ENCODE measurements around the gene SMAGP.
A peak's percentile ranks its signal among the peaks of the same experiment; 100 is the strongest.
"Not testable (repeated sequence)": the region's sequence is repeated elsewhere in the genome, so short reads cannot be mapped to it uniquely, and the experiment has no call there.

SMAGP gene

GRCh38 chr12:51234530-51234929, 35.7 kb downstream of the SMAGP start:
- FAIRE-seq, result no peak
- TF ChIP-seq POLR2A (IDR thresholded peaks at IDR 0.05; ENCODE audit: low read depth, low read length) (no peak), POLR2AphosphoS5 (IDR thresholded peaks at IDR 0.05; ENCODE audit: low read depth, low read length) (no peak), TAF1 (IDR thresholded peaks at IDR 0.05; ENCODE audit: borderline replicate concordance, low read depth, low read length) (no peak)
- DNase-seq (ENCODE audit: insufficient read length), result no peak

- no peak for TF ChIP-seq POLR2AphosphoS5 (IDR thresholded peaks at IDR 0.05; ENCODE audit: low read depth, low read length)
- TF ChIP-seq TAF1 (IDR thresholded peaks at IDR 0.05; ENCODE audit: borderline replicate concordance, low read depth, low read length), result no peak
- no peak for TF ChIP-seq POLR2A (IDR thresholded peaks at IDR 0.05; ENCODE audit: low read depth, low read length)
- FAIRE-seq (no peak), DNase-seq (ENCODE audit: insufficient read length) (no peak)
Observed at GRCh38 chr12:51232642-51233041, 37.6 kb downstream of the SMAGP start.

GRCh38 chr12:51229116-51229809, 41.0 kb downstream of the SMAGP start:
- FAIRE-seq (no peak), DNase-seq (ENCODE audit: insufficient read length) (no peak)
- TF ChIP-seq POLR2AphosphoS5 (IDR thresholded peaks at IDR 0.05; ENCODE audit: low read depth, low read length) (no peak), TAF1 (IDR thresholded peaks at IDR 0.05; ENCODE audit: borderline replicate concordance, low read depth, low read length) (no peak), POLR2A (IDR thresholded peaks at IDR 0.05; ENCODE audit: low read depth, low read length) (no peak)

GRCh38 chr12:51227962-51228361, 42.3 kb downstream of the SMAGP start:
- TF ChIP-seq POLR2AphosphoS5 (IDR thresholded peaks at IDR 0.05; ENCODE audit: low read depth, low read length) (no peak), POLR2A (IDR thresholded peaks at IDR 0.05; ENCODE audit: low read depth, low read length) (no peak), TAF1 (IDR thresholded peaks at IDR 0.05; ENCODE audit: borderline replicate concordance, low read depth, low read length) (no peak)
- DNase-seq (ENCODE audit: insufficient read length) (no peak), FAIRE-seq (no peak)

GRCh38 chr12:51227112-51227511, 43.1 kb downstream of the SMAGP start:
- FAIRE-seq; DNase-seq (ENCODE audit: insufficient read length): not testable (repeated sequence)

- no peak for FAIRE-seq
- TF ChIP-seq TAF1 (IDR thresholded peaks at IDR 0.05; ENCODE audit: borderline replicate concordance, low read depth, low read length), result no peak
- no peak for TF ChIP-seq POLR2A (IDR thresholded peaks at IDR 0.05; ENCODE audit: low read depth, low read length)
- TF ChIP-seq POLR2AphosphoS5 (IDR thresholded peaks at IDR 0.05; ENCODE audit: low read depth, low read length), result no peak
Observed at GRCh38 chr12:51225771-51226170, 44.4 kb downstream of the SMAGP start.

GRCh38 chr12:51225234-51225633, 45.0 kb downstream of the SMAGP start:
- no peak for DNase-seq (ENCODE audit: insufficient read length)
- FAIRE-seq, result no peak
- TF ChIP-seq POLR2A (IDR thresholded peaks at IDR 0.05; ENCODE audit: low read depth, low read length) (no peak), POLR2AphosphoS5 (IDR thresholded peaks at IDR 0.05; ENCODE audit: low read depth, low read length) (no peak), TAF1 (IDR thresholded peaks at IDR 0.05; ENCODE audit: borderline replicate concordance, low read depth, low read length) (no peak)

More at GRCh38 chr12:51225771-51226170, 44.4 kb downstream of the SMAGP start:
- no peak for DNase-seq (ENCODE audit: insufficient read length)

GRCh38 chr12:51224625-51225024, 45.6 kb downstream of the SMAGP start:
- TF ChIP-seq POLR2A (IDR thresholded peaks at IDR 0.05; ENCODE audit: low read depth, low read length) (no peak), POLR2AphosphoS5 (IDR thresholded peaks at IDR 0.05; ENCODE audit: low read depth, low read length) (no peak), TAF1 (IDR thresholded peaks at IDR 0.05; ENCODE audit: borderline replicate concordance, low read depth, low read length) (no peak)
- no peak for FAIRE-seq

GRCh38 chr12:51222461-51222860, 47.8 kb downstream of the SMAGP start:
- DNase-seq (ENCODE audit: insufficient read length) (no peak), FAIRE-seq (no peak)
- TF ChIP-seq TAF1 (IDR thresholded peaks at IDR 0.05; ENCODE audit: borderline replicate concordance, low read depth, low read length) (no peak), POLR2AphosphoS5 (IDR thresholded peaks at IDR 0.05; ENCODE audit: low read depth, low read length) (no peak), POLR2A (IDR thresholded peaks at IDR 0.05; ENCODE audit: low read depth, low read length) (no peak)

More at GRCh38 chr12:51224625-51225024, 45.6 kb downstream of the SMAGP start:
- no peak for DNase-seq (ENCODE audit: insufficient read length)

- FAIRE-seq, result peak; percentile 67
- not testable (repeated sequence) for DNase-seq (ENCODE audit: insufficient read length)
Observed at GRCh38 chr12:51219857-51220256, 50.4 kb downstream of the SMAGP start.

- DNase-seq (ENCODE audit: insufficient read length) (no peak), FAIRE-seq (no peak)
Observed at GRCh38 chr12:51219322-51219721, 50.9 kb downstream of the SMAGP start.

GRCh38 chr12:51218607-51219161, 51.5 kb downstream of the SMAGP start:
- FAIRE-seq (no peak), DNase-seq (ENCODE audit: insufficient read length) (no peak)
- TF ChIP-seq POLR2A (IDR thresholded peaks at IDR 0.05; ENCODE audit: low read depth, low read length) (no peak), POLR2AphosphoS5 (IDR thresholded peaks at IDR 0.05; ENCODE audit: low read depth, low read length) (no peak), TAF1 (IDR thresholded peaks at IDR 0.05; ENCODE audit: borderline replicate concordance, low read depth, low read length) (no peak)

More at GRCh38 chr12:51219322-51219721, 50.9 kb downstream of the SMAGP start:
- TF ChIP-seq POLR2A (IDR thresholded peaks at IDR 0.05; ENCODE audit: low read depth, low read length), result no peak

Measured in GM12892 (cell line).